GM23338 (cell line): ENCODE data around the gene BLVRA. TPM values are rescaled to one million over a fixed set of nuclear protein-coding genes. Genes with fewer than 3 reads are reported as not detected.

Experiments used
- ATAC-seq: fragments of 200-7000 bp; cut with Tn5 transposase; 3 replicates; pipeline ENCODE4 v1.9.1; 2020
- DNase-seq: peaks from one replicate; pipeline ENCODE4 v3.0.0-alpha.2; 2015; ENCODE audit warnings: low spot score
- H2AFZ ChIP-seq: fragments of 200-600 bp; sonication (generic); 2 replicates; pipeline ENCODE4 v1.8.0; 2016; ENCODE audit warnings: antibody characterized with exemption, mild to moderate bottlenecking, moderate library complexity
- H3F3A ChIP-seq: fragments of 200-600 bp; sonication (generic); replicated peaks from 2 replicates; pipeline ENCODE4 v1.8.0; 2017; ENCODE audit warnings: antibody characterized with exemption, mixed run types, low read depth
- H3K27ac ChIP-seq: fragments of 200-600 bp; sonication (generic); 2 replicates; pipeline ENCODE4 v1.6.1; 2016; ENCODE audit warnings: low read depth
- H3K27me3 ChIP-seq: fragments of 200-600 bp; sonication (generic); 2 replicates; pipeline ENCODE4 v1.8.0; 2016; ENCODE audit warnings: mild to moderate bottlenecking, mixed run types, moderate library complexity; ENCODE audit not compliant: insufficient read depth
- H3K36me3 ChIP-seq: fragments of 200-600 bp; sonication (generic); 2 replicates; pipeline ENCODE4 v1.8.0; 2016; ENCODE audit warnings: mild to moderate bottlenecking; ENCODE audit not compliant: insufficient read depth
- H3K4me1 ChIP-seq: fragments of 200-600 bp; sonication (generic); 2 replicates; pipeline ENCODE4 v1.8.0; 2016; ENCODE audit warnings: mild to moderate bottlenecking, moderate library complexity; ENCODE audit not compliant: insufficient read depth
- H3K4me2 ChIP-seq: fragments of 200-600 bp; sonication (generic); 2 replicates; pipeline ENCODE4 v1.7.1; 2017; ENCODE audit warnings: mixed run types
- H3K4me3 ChIP-seq: fragments of 200-600 bp; sonication (generic); 2 replicates; pipeline ENCODE4 v1.6.1; 2016; ENCODE audit warnings: mixed run types
- H3K79me2 ChIP-seq: fragments of 200-600 bp; sonication (generic); replicated peaks from 2 replicates; pipeline ENCODE4 v1.8.0; 2017; ENCODE audit warnings: mild to moderate bottlenecking; ENCODE audit not compliant: insufficient read depth
- H3K9me2 ChIP-seq: fragments of 200-600 bp; sonication (generic); 2 replicates; pipeline ENCODE4 v1.8.0; 2017; ENCODE audit not compliant: insufficient read depth
- H4K20me1 ChIP-seq: fragments of 200-600 bp; sonication (generic); replicated peaks from 2 replicates; pipeline ENCODE4 v1.8.0; 2017; ENCODE audit warnings: mild to moderate bottlenecking; ENCODE audit not compliant: insufficient read depth
- H3K27ac Mint-ChIP-seq: 2 replicates; pipeline ENCODE4 v1.8.0; 2020; ENCODE audit warnings: inconsistent platforms, mild to moderate bottlenecking, moderate library complexity, mixed read lengths
- H3K27me3 Mint-ChIP-seq: 3 replicates; pipeline ENCODE4 v1.8.0; 2022; ENCODE audit warnings: low read depth, mild to moderate bottlenecking, moderate library complexity, mixed read lengths, inconsistent platforms; ENCODE audit not compliant: insufficient read depth, poor library complexity
- H3K36me3 Mint-ChIP-seq: 3 replicates; pipeline ENCODE4 v1.8.0; 2021; ENCODE audit warnings: low read depth, mild to moderate bottlenecking, inconsistent platforms, moderate library complexity, mixed read lengths
- H3K4me1 Mint-ChIP-seq: 3 replicates; pipeline ENCODE4 v1.8.0; 2020; ENCODE audit warnings: mild to moderate bottlenecking, inconsistent platforms, mixed read lengths
- H3K4me3 Mint-ChIP-seq: 3 replicates; pipeline ENCODE4 v1.8.0; 2021; ENCODE audit warnings: moderate library complexity, mild to moderate bottlenecking, inconsistent platforms, mixed read lengths
- H3K9me3 Mint-ChIP-seq: 3 replicates; pipeline ENCODE4 v1.8.0; 2020; ENCODE audit warnings: moderate library complexity, mild to moderate bottlenecking, inconsistent platforms, mixed read lengths
- CREB1 ChIP-seq: fragments of 250-450 bp; sonication (Bioruptor Pico); IDR thresholded peaks from 2 replicates; pipeline ENCODE4 v1.5.0; 2020; ENCODE audit warnings: low read depth, mild to moderate bottlenecking, moderate library complexity
- CTCF ChIP-seq, 2 experiments: fragments of 200-600 bp in 1 of 2; sonication (generic) in 1 of 2; conservative IDR thresholded peaks; 2 replicates each; pipeline versions ENCODE4 v1.5.1 to v1.6.1; 2016 to 2017; ENCODE audit warnings: antibody characterized with exemption in 2 of 2, low read depth in 2 of 2, mild to moderate bottlenecking in 2 of 2, moderate library complexity in 1 of 2
- ETS1 ChIP-seq: IDR thresholded peaks from 2 replicates; pipeline ENCODE4 v1.6.1; 2016; ENCODE audit warnings: antibody characterized with exemption
- EZH2phosphoT487 ChIP-seq: fragments of 200-600 bp; sonication (generic); IDR thresholded peaks from one replicate; pipeline ENCODE4 v1.8.1; 2018; ENCODE audit warnings: antibody characterized with exemption; ENCODE audit not compliant: unreplicated experiment
- JUNB ChIP-seq: IDR thresholded peaks from one replicate; pipeline ENCODE4 v1.6.1; 2016; ENCODE audit warnings: antibody characterized with exemption; ENCODE audit not compliant: unreplicated experiment
- POLR2AphosphoS5 ChIP-seq: IDR thresholded peaks from 2 replicates; pipeline ENCODE4 v1.6.1; 2016; ENCODE audit warnings: antibody characterized with exemption, low read depth
- REST ChIP-seq: IDR thresholded peaks from one replicate; pipeline ENCODE4 v1.6.1; 2018; ENCODE audit warnings: antibody characterized with exemption; ENCODE audit not compliant: unreplicated experiment
- ZNF114 ChIP-seq: fragments of 250-450 bp; sonication (Bioruptor Pico); IDR thresholded peaks from 2 replicates; pipeline ENCODE4 v1.5.0; 2020; ENCODE audit warnings: mild to moderate bottlenecking, moderate library complexity
- ZNF331 ChIP-seq: fragments of 250-450 bp; sonication (Bioruptor Pico); IDR thresholded peaks from 2 replicates; pipeline ENCODE4 v1.5.0; 2020; ENCODE audit warnings: low read depth, mild to moderate bottlenecking, moderate library complexity
- polyA plus RNA-seq: library from polyadenylated mRNA; unstranded; fragments of >200 nt; fragmentation: Nextera tagmentation; extraction: Ambion mirVana; gene quantifications from 2 replicates; pipeline ENCODE4 v1.2.1, GENCODE V29; 2016
- total RNA-seq: library from RNA; depleted of rRNA; stranded (reverse); fragments of >200 nt; shearing (Covaris generic); gene quantifications from 2 replicates; pipeline ENCODE4 v1.2.3, GENCODE V29; 2014

The BLVRA gene
- total and polyA plus RNA-seq, 2 experiments from 2014 or later: 17.0 to 46.5 TPM

- peaks cover 3% of the 10 kb centered on the region for H3K36me3 Mint-ChIP-seq
- no peak overlapping the region for H3K4me3 ChIP-seq
Measured at GRCh38 chr7:43785420-43785819, 26.9 kb downstream of the BLVRA start.

GRCh38 chr7:43787771-43788170 is 29.3 kb downstream of the BLVRA start:
- no peak overlapping the region for H3K4me3 ChIP-seq
- ATAC-seq: no peak
- H4K20me1 ChIP-seq: no peaks in the 10 kb centered on the region
- no peaks in the 10 kb centered on the region; the same call in 2 of the 3 replicates for H3K36me3 Mint-ChIP-seq
- H3K27me3 Mint-ChIP-seq: peaks cover 2% of the 10 kb centered on the region
- no peak overlapping the region for H2AFZ ChIP-seq
- H3K4me1 Mint-ChIP-seq: no peaks in the 10 kb centered on the region
- no peaks in the 10 kb centered on the region for H3F3A ChIP-seq
- no peak for DNase-seq
- H3K4me2 ChIP-seq: no peak overlapping the region
- no peaks in the 10 kb centered on the region for H3K27me3 ChIP-seq
- no peaks in the 10 kb centered on the region for H3K9me3 Mint-ChIP-seq
- TF ChIP-seq ZNF331: no peak
- TF ChIP-seq ETS1: no peak
- no peaks in the 10 kb centered on the region for H3K9me2 ChIP-seq
- no peak overlapping the region for H3K27ac ChIP-seq
- H3K4me3 Mint-ChIP-seq: no peak overlapping the region
- no peaks in the 10 kb centered on the region for H3K36me3 ChIP-seq
- H3K27ac Mint-ChIP-seq: no peak overlapping the region
- H3K4me1 ChIP-seq: no peaks in the 10 kb centered on the region
- no peaks in the 10 kb centered on the region for H3K79me2 ChIP-seq

More at GRCh38 chr7:43785420-43785819, 26.9 kb downstream of the BLVRA start:
- TF ChIP-seq JUNB (no peak), CREB1 (no peak), ZNF114 (no peak), ZNF331 (no peak), POLR2AphosphoS5 (no peak)
- Mint-ChIP-seq H3K27me3 (peaks cover 9% of the 10 kb centered on the region), H3K27ac (no peak overlapping the region), H3K9me3 (peaks cover 3% of the 10 kb centered on the region), H3K4me3 (no peak overlapping the region), H3K4me1 (no peaks in the 10 kb centered on the region; the same call in 2 of the 3 replicates)
- no peaks in the 10 kb centered on the region for H4K20me1 ChIP-seq
- no peaks in the 10 kb centered on the region; the same call in 1 of the 2 replicates for H3K36me3 ChIP-seq
- no peak overlapping the region for H2AFZ ChIP-seq
- H3F3A ChIP-seq: no peaks in the 10 kb centered on the region
- 0 out of 2 replicates have a peak, but pooled peaks cover 6% of the 10 kb centered on the region for H3K4me1 ChIP-seq
- H3K79me2 ChIP-seq: no peaks in the 10 kb centered on the region
- H3K4me2 ChIP-seq: no peak overlapping the region
- no peak overlapping the region for H3K27ac ChIP-seq
- ATAC-seq (no peak), DNase-seq (no peak)
- no peaks in the 10 kb centered on the region for H3K9me2 ChIP-seq
- H3K27me3 ChIP-seq: no peaks in the 10 kb centered on the region

- Mint-ChIP-seq H3K27me3 (peaks cover 2% of the 10 kb centered on the region), H3K27ac (no peak overlapping the region), H3K9me3 (no peaks in the 10 kb centered on the region), H3K4me3 (no peak overlapping the region), H3K4me1 (no peaks in the 10 kb centered on the region), H3K36me3 (no peaks in the 10 kb centered on the region; the same call in 2 of the 3 replicates)
- Histone ChIP-seq H3K27ac (no peak overlapping the region), H3K9me2 (no peaks in the 10 kb centered on the region), H3K79me2 (no peaks in the 10 kb centered on the region), H4K20me1 (no peaks in the 10 kb centered on the region), H3K4me3 (no peak overlapping the region), H3K4me1 (no peaks in the 10 kb centered on the region), H2AFZ (no peak overlapping the region), H3K27me3 (no peaks in the 10 kb centered on the region), H3F3A (no peaks in the 10 kb centered on the region), H3K36me3 (no peaks in the 10 kb centered on the region), H3K4me2 (no peak overlapping the region)
- TF ChIP-seq ZNF114 (no peak), CREB1 (no peak), CTCF (conservative IDR thresholded peaks at IDR 0.05; ENCODE audit: low read depth in 2 of 2) (no peak), POLR2AphosphoS5 (no peak), REST (no peak), EZH2phosphoT487 (no peak), JUNB (no peak)
- ATAC-seq (no peak), DNase-seq (no peak)
Measured at GRCh38 chr7:43790006-43790405, 31.5 kb downstream of the BLVRA start.
